NCI-H524 (cell line): ENCODE measurements around the gene RIMS4.
A peak's percentile ranks its signal among the peaks of the same experiment; 100 is the strongest.

Source experiments
- DNase-seq, 2 experiments: peaks; one replicate each; lab custom pipeline; 2025; lab: John Stamatoyannopoulos, UW

RIMS4 gene

DNA sequence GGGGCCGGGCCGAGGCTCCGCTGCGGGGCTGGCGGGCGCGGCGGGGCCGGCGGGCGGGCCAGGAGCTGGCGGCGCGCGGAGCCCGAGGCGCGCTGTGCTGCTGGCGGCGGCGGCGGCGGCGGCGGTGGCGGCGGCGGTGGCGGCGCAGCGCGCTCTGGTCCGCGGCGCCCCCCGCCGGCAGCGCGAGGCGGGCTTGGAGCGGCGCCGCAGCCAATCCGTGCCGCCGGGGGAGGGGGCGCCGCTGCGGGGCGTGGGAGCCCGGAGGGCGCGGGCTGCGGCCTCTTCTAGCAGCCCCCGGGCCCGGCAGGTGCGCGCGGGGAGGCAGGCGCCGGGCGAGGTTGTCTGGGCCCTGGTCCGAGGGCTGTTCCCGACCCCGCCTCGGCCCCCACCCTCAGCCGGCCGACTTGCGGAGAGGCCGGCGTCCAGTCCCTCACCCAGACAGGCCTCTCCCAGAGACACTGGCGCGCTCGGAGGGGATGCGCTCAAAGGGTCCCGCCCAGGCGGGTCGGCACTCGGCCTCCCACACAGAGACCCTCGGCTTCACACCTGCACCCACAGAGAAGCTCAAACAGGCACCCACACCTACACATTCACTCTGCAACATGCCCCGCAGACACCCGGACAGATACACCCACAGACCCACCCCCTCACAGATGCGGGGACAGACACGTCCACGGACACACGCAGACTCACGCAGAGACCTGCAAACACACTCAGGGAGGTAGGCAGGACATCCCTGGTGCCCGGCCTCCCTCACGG lies at the start of gene RIMS4:
RIMS4 (minus strand) TSS at position 156 of the 759 bp plus-strand sequence. CDS start 275 bp downstream, outside the sequence.
- peak in 1 of 2 experiments; percentile 48 for DNase-seq

DNA sequence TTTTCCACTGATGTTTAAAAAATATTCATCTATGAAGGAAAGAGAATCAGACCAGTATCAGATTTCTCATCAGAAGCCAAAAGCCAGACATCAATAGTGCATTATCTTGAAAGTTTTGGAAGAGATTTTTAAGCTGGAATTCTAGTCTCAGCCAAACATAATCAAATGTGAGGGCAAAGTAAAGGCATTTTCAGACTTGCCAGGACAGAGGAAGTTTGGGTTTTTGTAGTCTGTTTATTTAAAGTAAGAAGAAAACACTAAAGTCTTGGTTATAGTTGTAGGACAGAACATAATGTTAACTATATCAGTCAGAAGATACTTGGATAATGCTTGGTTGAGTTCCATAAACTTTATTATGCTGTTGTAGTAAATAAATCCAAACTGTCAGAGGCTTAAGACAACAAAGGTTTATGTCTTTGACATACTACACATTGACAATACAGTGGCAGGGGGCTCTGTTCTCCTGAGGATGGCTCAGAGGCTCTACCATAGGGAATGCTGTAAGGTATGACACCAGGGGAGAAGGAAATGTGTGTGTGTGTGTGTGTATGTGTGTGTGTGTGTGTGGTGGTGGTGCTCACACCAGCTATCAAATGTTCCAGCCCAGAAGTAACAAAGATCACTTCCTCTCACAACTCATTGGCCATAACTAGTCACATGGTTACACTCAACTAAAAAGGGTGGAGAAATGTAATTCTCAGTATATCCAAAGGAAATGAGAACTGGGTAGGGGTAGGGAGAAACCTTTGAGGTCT lies 48.4 kb upstream of the RIMS4 start:
- DNase-seq, result no peak

GRCh38 chr20:44856856-44857448 lies 46.6 kb upstream of the RIMS4 start:
- DNase-seq, result peak in 1 of 2 experiments; percentile 19

DNA sequence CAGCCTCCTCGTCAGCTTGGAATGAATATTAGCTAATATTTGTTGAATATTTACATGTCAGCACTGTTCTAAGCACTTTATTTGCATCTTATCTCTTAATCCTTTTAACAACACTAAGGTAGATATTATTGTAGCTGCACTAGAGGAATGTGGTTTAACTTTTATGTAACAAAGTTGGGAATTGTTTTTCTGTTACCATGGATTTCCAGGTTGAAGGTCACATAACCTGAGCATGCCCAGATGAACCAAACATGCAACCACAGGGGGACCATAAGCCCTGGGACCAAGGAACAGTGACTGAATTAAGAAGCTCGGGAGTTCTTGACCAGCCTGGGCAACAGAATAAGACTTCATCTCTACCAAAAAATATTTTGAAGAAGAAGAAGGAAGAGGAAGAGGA lies 46.1 kb upstream of the RIMS4 start:
- DNase-seq, result no peak

DNA sequence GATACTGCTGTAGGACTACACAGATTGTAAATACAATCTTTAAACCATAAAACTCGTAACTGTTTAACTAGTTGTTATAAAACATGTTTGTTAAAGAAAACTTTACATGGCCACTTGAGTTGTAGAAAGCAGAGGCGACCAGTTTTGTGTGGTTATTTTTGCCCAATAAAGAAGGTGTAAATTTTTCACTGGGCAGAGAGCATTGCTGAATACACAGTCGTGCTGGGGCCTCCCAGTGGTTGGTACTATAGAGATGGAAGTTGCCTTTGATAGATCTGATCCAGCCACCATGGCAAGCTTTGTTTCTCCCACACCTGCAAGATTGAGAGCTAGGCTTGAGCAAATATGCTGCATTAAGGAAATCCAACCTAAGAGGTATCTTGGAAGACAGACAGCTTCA lies 41.2 kb upstream of the RIMS4 start:
- no peak for DNase-seq

- no peak for DNase-seq
Observed at GRCh38 chr20:44850837-44851236, 40.5 kb upstream of the RIMS4 start.

DNA sequence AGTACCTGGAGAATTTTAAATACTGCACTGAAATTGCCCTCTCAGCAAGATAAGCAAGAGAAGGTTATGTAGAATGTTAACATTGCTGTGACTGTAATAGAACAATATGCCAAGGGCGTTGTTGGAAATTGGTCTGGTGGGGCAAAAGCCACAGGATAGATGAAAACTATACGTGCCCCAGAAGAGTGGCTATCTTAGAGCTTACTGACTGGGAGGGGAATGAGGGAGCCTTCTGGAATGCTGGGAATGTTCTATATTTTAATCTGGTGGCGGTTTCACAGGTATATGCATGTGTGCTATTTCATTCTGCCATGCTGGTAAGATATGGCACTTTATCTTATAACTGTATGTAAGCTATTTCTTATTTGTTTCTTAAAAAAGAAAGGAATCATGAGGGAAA lies 39.9 kb upstream of the RIMS4 start:
- DNase-seq, result no peak

GRCh38 chr20:44849703-44850102 lies 39.4 kb upstream of the RIMS4 start:
- no peak for DNase-seq

- DNase-seq, result no peak
Observed at GRCh38 chr20:44848254-44849015, 38.1 kb upstream of the RIMS4 start.

- no peak for DNase-seq
Observed at GRCh38 chr20:44843876-44844275, 33.5 kb upstream of the RIMS4 start.

DNA sequence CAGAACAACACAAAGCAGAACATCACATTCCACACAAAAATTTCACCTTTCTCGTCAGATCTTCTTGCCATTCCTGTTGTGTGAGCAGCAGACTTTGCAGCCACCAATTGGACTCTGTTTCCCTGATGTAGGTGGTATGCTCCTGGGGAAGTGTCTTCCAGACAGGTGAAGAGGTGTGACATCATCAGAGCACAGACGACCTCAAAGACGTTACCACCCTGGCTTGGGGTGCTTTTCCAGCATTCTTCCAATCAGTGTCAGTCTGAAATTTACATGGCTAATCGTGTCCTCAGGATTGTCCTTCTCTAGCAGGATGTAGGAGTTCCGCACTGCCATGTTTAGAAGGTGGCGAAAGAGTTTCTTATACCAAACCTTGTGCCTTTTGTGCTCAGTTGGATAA lies 31.6 kb upstream of the RIMS4 start:
- no peak for DNase-seq

- no peak for DNase-seq
Observed at GRCh38 chr20:44840826-44841225, 30.5 kb upstream of the RIMS4 start.

- no peak for DNase-seq
Observed at GRCh38 chr20:44839481-44839880, 29.1 kb upstream of the RIMS4 start.

- DNase-seq, result no peak
Observed at GRCh38 chr20:44838521-44838920, 28.2 kb upstream of the RIMS4 start.

- no peak for DNase-seq
Observed at GRCh38 chr20:44837946-44838345, 27.6 kb upstream of the RIMS4 start.

DNA sequence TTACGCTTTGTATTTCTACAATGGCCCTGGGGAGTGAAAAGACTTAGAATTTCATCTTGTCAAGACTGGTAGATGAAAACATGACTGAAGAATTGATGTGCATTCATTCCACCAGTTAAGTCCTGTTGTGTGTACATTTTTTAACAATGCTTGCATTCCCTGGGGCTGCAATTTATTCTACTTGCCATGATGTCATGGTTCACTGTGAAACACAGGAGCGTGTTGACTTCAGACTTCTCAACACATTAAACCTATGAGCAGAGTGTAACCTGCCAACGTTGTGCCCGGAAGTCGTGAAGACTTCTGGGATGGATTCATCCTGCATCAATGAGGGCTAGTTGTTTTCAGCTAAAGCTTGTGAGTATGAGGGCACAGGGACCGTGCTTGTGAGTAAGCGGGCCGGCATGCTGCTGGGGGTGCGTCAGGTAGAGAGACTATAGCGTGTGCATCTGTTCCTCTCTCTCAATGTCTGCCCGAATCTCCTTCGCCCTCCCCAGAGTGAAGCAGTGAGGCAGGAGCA lies 26.3 kb upstream of the RIMS4 start:
- DNase-seq, result no peak

DNA sequence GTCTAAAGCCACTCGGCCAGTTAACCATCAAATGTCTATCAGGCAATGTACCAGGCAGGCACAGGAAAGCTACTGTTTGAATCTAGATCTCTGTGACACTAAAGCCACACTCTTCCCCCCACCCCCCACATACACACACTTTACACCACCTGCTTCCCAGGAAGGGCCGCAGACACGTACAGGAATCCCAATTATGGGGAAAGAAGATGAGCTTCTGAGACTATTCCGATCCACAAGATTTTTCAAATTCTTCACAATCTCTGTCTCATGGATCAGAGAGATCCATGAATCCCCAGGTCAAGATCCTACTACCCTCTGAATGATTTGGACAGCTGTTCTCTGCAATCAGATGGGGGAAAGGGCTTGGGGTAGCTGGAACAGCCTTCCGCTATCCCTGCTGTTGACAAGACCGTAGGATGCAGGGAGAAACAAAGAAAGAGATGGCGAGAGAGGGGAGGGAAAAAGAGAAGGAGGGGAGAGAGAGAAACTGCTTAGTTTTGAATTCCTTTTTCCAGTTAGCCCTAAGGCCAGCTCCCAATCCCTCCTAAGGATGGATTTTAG lies 25.4 kb upstream of the RIMS4 start:
- no peak for DNase-seq

DNA sequence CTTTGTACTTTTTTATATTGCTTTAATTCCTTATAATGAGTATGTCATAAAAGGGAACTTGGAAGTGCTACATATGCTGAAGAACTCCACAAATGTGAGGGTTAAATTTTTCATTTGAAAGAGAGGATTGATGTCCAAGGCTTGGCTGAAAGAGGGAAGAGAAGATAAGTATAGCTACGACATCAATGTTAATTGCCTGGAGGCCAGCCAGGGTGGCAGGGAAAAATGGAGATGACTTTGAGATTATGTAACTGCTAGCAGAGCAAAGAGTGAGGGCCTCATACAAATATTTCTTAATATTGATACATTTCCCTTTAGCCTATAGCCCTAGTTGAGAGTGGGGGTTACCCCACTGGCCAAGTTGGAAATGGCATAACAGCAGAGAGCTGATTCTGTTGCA lies 24.8 kb upstream of the RIMS4 start:
- DNase-seq, result no peak

GRCh38 chr20:44834693-44835092 lies 24.3 kb upstream of the RIMS4 start:
- DNase-seq, result no peak

- no peak for DNase-seq
Observed at GRCh38 chr20:44833437-44833836, 23.1 kb upstream of the RIMS4 start.

- peak in 1 of 2 experiments; percentile 35 for DNase-seq
Observed at GRCh38 chr20:44832724-44833123, 22.4 kb upstream of the RIMS4 start.

DNA sequence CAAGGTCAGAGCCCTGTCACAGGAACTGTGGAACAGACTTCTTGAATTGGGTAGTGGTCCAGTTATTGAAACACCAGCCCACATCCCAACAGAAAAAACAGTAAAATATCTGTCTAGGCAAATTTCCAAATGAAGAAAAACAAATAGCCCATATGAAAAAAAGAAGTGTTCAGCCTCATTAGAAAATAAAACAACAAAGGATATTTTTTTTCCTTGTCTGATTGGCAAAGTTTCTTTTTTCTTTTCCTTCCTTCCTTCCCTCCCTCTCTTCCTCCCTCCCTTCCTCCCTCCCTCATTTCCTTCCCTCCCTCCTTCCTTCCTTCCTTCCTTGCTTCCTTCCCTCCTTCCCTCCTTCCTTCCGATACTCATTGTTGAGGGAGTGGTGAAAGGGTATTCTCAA lies 20.6 kb upstream of the RIMS4 start:
- no peak for DNase-seq
